CD4-positive, alpha-beta T cell treated with Interleukin-17A for 1 hour (primary cell): ENCODE measurements around the gene PLEKHA4.
"Not testable (repeated sequence)": the region's sequence is repeated elsewhere in the genome, so short reads cannot be mapped to it uniquely, and the experiment has no call there.

Experiments used
- DNase-seq: peaks from one replicate; pipeline ENCODE4 v3.0.0-alpha.2; 2020

The PLEKHA4 gene

GRCh38 chr19:48887861-48888612, 19.6 kb upstream of the PLEKHA4 start:
- DNase-seq, result no peak

GRCh38 chr19:48883726-48884125, 15.3 kb upstream of the PLEKHA4 start:
- DNase-seq, result peak; percentile 45

- peak; percentile 64 for DNase-seq
These were observed 13.6 kb upstream of the PLEKHA4 start for GRCh38 chr19:48881741-48882657.

- DNase-seq, result peak; percentile 38
These were observed 11.3 kb upstream of the PLEKHA4 start for GRCh38 chr19:48879696-48880095.

- DNase-seq, result peak; percentile 30
These were observed 10.7 kb upstream of the PLEKHA4 start for GRCh38 chr19:48879025-48879637.

GRCh38 chr19:48878196-48879024, 10.0 kb upstream of the PLEKHA4 start:
- peak; percentile 59 for DNase-seq

- peak; percentile 48 for DNase-seq
These were observed 9.4 kb upstream of the PLEKHA4 start for GRCh38 chr19:48877855-48878195.

GRCh38 chr19:48876043-48876981, 7.9 kb upstream of the PLEKHA4 start:
- DNase-seq, result peak; percentile 60

GRCh38 chr19:48874303-48875135, 6.1 kb upstream of the PLEKHA4 start:
- no peak for DNase-seq

- peak; percentile 43 for DNase-seq
These were observed 5.3 kb upstream of the PLEKHA4 start for GRCh38 chr19:48873476-48874302.

- DNase-seq, result peak; percentile 91
These were observed 4.6 kb upstream of the PLEKHA4 start for GRCh38 chr19:48872884-48873475.

- peak; percentile 100 for DNase-seq
These were observed 3.9 kb upstream of the PLEKHA4 start, which contains the start of gene PPP1R15A for GRCh38 chr19:48872182-48872883. Gene PPP1R15A, plus strand, starts transcription at chr19:48872421. Its CDS starts 813 bp downstream, at chr19:48873234.

GRCh38 chr19:48871471-48872181, 3.2 kb upstream of the PLEKHA4 start:
- not testable (repeated sequence) for DNase-seq

GRCh38 chr19:48870048-48870447, 1.6 kb upstream of the PLEKHA4 start:
- DNase-seq, result no peak

- no peak for DNase-seq
These were observed 687 bp downstream of the PLEKHA4 start for GRCh38 chr19:48867746-48868113.

- no peak for DNase-seq
These were observed 1.2 kb downstream of the PLEKHA4 start for GRCh38 chr19:48867123-48867745.

- no peak for DNase-seq
These were observed 1.7 kb downstream of the PLEKHA4 start for GRCh38 chr19:48866692-48867091.
